Ishikawa (cell line): ENCODE results near the gene LINS1.

Experiments used
- CEBPB ChIP-seq: IDR thresholded peaks from 2 replicates; pipeline ENCODE4 v1.6.1; 2012
- CREB1 ChIP-seq: IDR thresholded peaks from 2 replicates; pipeline ENCODE4 v1.6.1; 2012; ENCODE audit warnings: low read depth
- EGR1 ChIP-seq: IDR thresholded peaks from 2 replicates; pipeline ENCODE4 v1.6.1; 2012
- EP300 ChIP-seq: IDR thresholded peaks from 2 replicates; pipeline ENCODE4 v1.6.1; 2012; ENCODE audit warnings: borderline replicate concordance
- FOXM1 ChIP-seq: IDR thresholded peaks from 2 replicates; pipeline ENCODE4 v1.6.1; 2012; ENCODE audit warnings: low read depth, borderline replicate concordance
- MAX ChIP-seq: IDR thresholded peaks from 2 replicates; pipeline ENCODE4 v1.6.1; 2012
- NFIC ChIP-seq: IDR thresholded peaks from 2 replicates; pipeline ENCODE4 v1.6.1; 2012
- RAD21 ChIP-seq: IDR thresholded peaks from 2 replicates; pipeline ENCODE4 v1.6.1; 2012; ENCODE audit warnings: low read depth
- REST ChIP-seq: IDR thresholded peaks from 2 replicates; pipeline ENCODE4 v1.6.1; 2012; ENCODE audit warnings: low read depth, mild to moderate bottlenecking
- TAF1 ChIP-seq: IDR thresholded peaks from 2 replicates; pipeline ENCODE4 v1.6.1; 2012; ENCODE audit warnings: low read depth, mild to moderate bottlenecking
- TCF12 ChIP-seq: IDR thresholded peaks from 2 replicates; pipeline ENCODE4 v1.6.1; 2012; ENCODE audit warnings: low read depth
- TEAD4 ChIP-seq: IDR thresholded peaks from 2 replicates; pipeline ENCODE4 v1.6.1; 2012
- USF1 ChIP-seq: IDR thresholded peaks from 2 replicates; pipeline ENCODE4 v1.6.1; 2012
- YY1 ChIP-seq: IDR thresholded peaks from 2 replicates; pipeline ENCODE4 v1.6.1; 2012; ENCODE audit warnings: low read depth
- ZBTB7A ChIP-seq: IDR thresholded peaks from 2 replicates; pipeline ENCODE4 v1.6.1; 2012; ENCODE audit warnings: low read depth

Gene LINS1

GRCh38 chr15:100521907-100522306 lies 80.1 kb downstream of the LINS1 start:
- TF ChIP-seq TCF12: no peak
- no peak for TF ChIP-seq RAD21
- TF ChIP-seq CREB1: no peak
- no peak for TF ChIP-seq TEAD4
- TF ChIP-seq ZBTB7A: no peak
- no peak for TF ChIP-seq YY1
- no peak for TF ChIP-seq EP300
- TF ChIP-seq CEBPB: no peak
- TF ChIP-seq MAX: no peak
- no peak for TF ChIP-seq REST
- no peak for TF ChIP-seq FOXM1
- TF ChIP-seq TAF1: no peak
- no peak for TF ChIP-seq USF1
- no peak for TF ChIP-seq NFIC
- no peak for TF ChIP-seq EGR1

- TF ChIP-seq CREB1 (no peak), EGR1 (no peak), EP300 (no peak), REST (no peak), ZBTB7A (no peak), FOXM1 (no peak)
Measured at GRCh38 chr15:100520132-100520921, 81.7 kb downstream of the LINS1 start.

- no peak for TF ChIP-seq ZBTB7A
- no peak for TF ChIP-seq YY1
- TF ChIP-seq TCF12: no peak
- no peak for TF ChIP-seq TEAD4
- TF ChIP-seq USF1: no peak
- TF ChIP-seq MAX: no peak
- no peak for TF ChIP-seq EGR1
- no peak for TF ChIP-seq RAD21
- TF ChIP-seq CREB1: no peak
- TF ChIP-seq EP300: no peak
- TF ChIP-seq REST: no peak
- TF ChIP-seq NFIC: no peak
- no peak for TF ChIP-seq CEBPB
- no peak for TF ChIP-seq TAF1
- TF ChIP-seq FOXM1: no peak
Measured at GRCh38 chr15:100517846-100518245, 84.1 kb downstream of the LINS1 start.
